Gastroesophageal sphincter (tissue), 3 donors: ENCODE measurements around the gene SECISBP2L.

Experiments
- POLR2AphosphoS5 ChIP-seq: sonication (generic); formaldehyde crosslinking; IDR thresholded peaks from one replicate; pipeline ENCODE4 v1.6.1; 2017; ENCODE audit warnings: antibody characterized with exemption
- TF ChIP-seq, protein P1 (sequence below), 4 experiments: fragments of 200-600 bp in 2 of 4; fragments of 450-650 bp in 2 of 4; sonication (generic) in 1 of 4; IDR thresholded peaks; one replicate each; pipeline ENCODE4 v1.5.1; 2017 to 2019; ENCODE audit warnings: antibody characterized with exemption in 4 of 4, mild to moderate bottlenecking in 2 of 4, moderate library complexity in 2 of 4

- TF ChIP-seq POLR2AphosphoS5 = no peak
- TF ChIP-seq, protein P1, sequence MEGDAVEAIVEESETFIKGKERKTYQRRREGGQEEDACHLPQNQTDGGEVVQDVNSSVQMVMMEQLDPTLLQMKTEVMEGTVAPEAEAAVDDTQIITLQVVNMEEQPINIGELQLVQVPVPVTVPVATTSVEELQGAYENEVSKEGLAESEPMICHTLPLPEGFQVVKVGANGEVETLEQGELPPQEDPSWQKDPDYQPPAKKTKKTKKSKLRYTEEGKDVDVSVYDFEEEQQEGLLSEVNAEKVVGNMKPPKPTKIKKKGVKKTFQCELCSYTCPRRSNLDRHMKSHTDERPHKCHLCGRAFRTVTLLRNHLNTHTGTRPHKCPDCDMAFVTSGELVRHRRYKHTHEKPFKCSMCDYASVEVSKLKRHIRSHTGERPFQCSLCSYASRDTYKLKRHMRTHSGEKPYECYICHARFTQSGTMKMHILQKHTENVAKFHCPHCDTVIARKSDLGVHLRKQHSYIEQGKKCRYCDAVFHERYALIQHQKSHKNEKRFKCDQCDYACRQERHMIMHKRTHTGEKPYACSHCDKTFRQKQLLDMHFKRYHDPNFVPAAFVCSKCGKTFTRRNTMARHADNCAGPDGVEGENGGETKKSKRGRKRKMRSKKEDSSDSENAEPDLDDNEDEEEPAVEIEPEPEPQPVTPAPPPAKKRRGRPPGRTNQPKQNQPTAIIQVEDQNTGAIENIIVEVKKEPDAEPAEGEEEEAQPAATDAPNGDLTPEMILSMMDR (IDR thresholded peaks at IDR 0.05) = no peak
Observed at GRCh38 chr15:48985516-48985915, 60.7 kb downstream of the SECISBP2L start.
